ENCODE measurements around the gene ANGEL2.

Gene ANGEL2

DNA sequence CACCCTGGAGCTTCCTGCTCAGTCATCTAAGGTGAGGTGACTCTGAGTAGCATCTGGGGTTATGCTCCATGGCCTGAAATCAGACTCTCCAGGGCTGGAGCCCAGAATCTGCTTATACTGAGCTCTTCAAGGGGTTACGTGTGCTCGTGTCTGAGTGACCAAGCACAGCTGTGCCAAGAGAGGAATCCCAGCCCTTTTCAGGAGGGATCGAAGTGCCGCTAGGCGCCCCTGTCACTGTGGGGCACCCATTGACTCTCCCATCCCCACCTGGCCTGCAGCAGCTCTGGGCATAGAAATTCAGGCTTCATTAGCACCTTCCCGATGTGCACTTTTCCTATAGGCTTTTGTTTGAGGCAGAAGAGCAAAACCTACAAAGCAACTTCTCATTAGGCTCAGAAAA is 51.6 kb downstream of the ANGEL2 start:
- Histone ChIP-seq H3K4me3 (ENCODE audit: low read depth in 1 of 2, low read length in 1 of 2) (no peak overlapping the region), H3K36me3 (no peaks in the 10 kb centered on the region), H3K4me1 (ENCODE audit: control insufficient read depth in 1 of 2, insufficient read depth in 1 of 2, low read depth in 1 of 2, low read length in 1 of 2) (peaks cover 3% of the 10 kb centered on the region in 2 experiments), H3K27me3 (no peaks in the 10 kb centered on the region), H3K9me3 (no peaks in the 10 kb centered on the region), H3K27ac (no peak overlapping the region)
- TF ChIP-seq, protein P1, sequence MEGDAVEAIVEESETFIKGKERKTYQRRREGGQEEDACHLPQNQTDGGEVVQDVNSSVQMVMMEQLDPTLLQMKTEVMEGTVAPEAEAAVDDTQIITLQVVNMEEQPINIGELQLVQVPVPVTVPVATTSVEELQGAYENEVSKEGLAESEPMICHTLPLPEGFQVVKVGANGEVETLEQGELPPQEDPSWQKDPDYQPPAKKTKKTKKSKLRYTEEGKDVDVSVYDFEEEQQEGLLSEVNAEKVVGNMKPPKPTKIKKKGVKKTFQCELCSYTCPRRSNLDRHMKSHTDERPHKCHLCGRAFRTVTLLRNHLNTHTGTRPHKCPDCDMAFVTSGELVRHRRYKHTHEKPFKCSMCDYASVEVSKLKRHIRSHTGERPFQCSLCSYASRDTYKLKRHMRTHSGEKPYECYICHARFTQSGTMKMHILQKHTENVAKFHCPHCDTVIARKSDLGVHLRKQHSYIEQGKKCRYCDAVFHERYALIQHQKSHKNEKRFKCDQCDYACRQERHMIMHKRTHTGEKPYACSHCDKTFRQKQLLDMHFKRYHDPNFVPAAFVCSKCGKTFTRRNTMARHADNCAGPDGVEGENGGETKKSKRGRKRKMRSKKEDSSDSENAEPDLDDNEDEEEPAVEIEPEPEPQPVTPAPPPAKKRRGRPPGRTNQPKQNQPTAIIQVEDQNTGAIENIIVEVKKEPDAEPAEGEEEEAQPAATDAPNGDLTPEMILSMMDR (IDR thresholded peaks at IDR 0.05) = no peak

GRCh38 chr1:212962509-212962908 is 53.2 kb downstream of the ANGEL2 start:
- H3K27me3 ChIP-seq = no peaks in the 10 kb centered on the region

DNA sequence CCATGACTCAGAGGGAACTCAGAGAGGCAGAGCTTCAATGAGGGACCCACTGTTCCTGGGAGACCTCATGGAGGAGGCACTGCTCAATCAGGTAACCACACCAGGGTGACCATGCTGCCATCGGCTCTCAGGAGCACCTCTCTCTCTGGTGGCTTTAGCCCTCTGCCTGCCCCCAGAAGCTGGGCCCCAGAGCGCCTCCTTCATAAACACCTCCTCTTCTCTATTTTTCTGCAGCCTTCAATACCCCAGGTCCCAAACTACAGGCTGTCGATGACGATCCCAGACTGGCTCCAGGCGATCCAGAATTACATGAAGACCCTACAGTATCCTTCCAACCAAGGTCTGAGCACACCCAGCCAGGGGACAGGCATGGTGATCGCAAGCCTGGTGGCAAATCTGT is 54.7 kb downstream of the ANGEL2 start:
- Histone ChIP-seq H3K4me1 (ENCODE audit: control insufficient read depth in 1 of 2, insufficient read depth in 1 of 2, low read depth in 1 of 2, low read length in 1 of 2) (peaks cover 13 to 18% of the 10 kb centered on the region in 2 experiments), H3K36me3 (no peaks in the 10 kb centered on the region), H3K4me3 (ENCODE audit: low read depth in 1 of 2, low read length in 1 of 2) (no peak overlapping the region), H3K27ac (no peak overlapping the region), H3K9me3 (no peaks in the 10 kb centered on the region), H3K27me3 (peaks cover 4% of the 10 kb centered on the region)
- TF ChIP-seq, protein P1 (IDR thresholded peaks at IDR 0.05) = no peak

More at GRCh38 chr1:212962509-212962908, 53.2 kb downstream of the ANGEL2 start:
- peaks cover 9 to 11% of the 10 kb centered on the region in 2 experiments for H3K4me1 ChIP-seq (ENCODE audit: control insufficient read depth in 1 of 2, insufficient read depth in 1 of 2, low read depth in 1 of 2, low read length in 1 of 2)
- no peaks in the 10 kb centered on the region for H3K36me3 ChIP-seq
- H3K27ac ChIP-seq = no peak overlapping the region
- TF ChIP-seq, protein P1 (IDR thresholded peaks at IDR 0.05) = no peak
- no peak overlapping the region for H3K4me3 ChIP-seq (ENCODE audit: low read depth in 1 of 2, low read length in 1 of 2)
- no peaks in the 10 kb centered on the region for H3K9me3 ChIP-seq

GRCh38 chr1:212959266-212960220 is 56.1 kb downstream of the ANGEL2 start:
- Histone ChIP-seq H3K4me3 (ENCODE audit: low read depth in 1 of 2, low read length in 1 of 2) (no peak overlapping the region), H3K4me1 (ENCODE audit: control insufficient read depth in 1 of 2, insufficient read depth in 1 of 2, low read depth in 1 of 2, low read length in 1 of 2) (peaks cover 16 to 21% of the 10 kb centered on the region in 2 experiments), H3K27ac (no peak overlapping the region), H3K27me3 (peaks cover 7% of the 10 kb centered on the region), H3K9me3 (no peaks in the 10 kb centered on the region), H3K36me3 (no peaks in the 10 kb centered on the region)
- TF ChIP-seq, protein P1 (IDR thresholded peaks at IDR 0.05) = no peak

GRCh38 chr1:212958175-212958574 is 57.5 kb downstream of the ANGEL2 start:
- TF ChIP-seq, protein P1 (IDR thresholded peaks at IDR 0.05) = no peak
- Histone ChIP-seq H3K27me3 (peaks cover 15% of the 10 kb centered on the region), H3K27ac (no peak overlapping the region), H3K4me3 (ENCODE audit: low read depth in 1 of 2, low read length in 1 of 2) (no peak overlapping the region), H3K4me1 (ENCODE audit: control insufficient read depth in 1 of 2, insufficient read depth in 1 of 2, low read depth in 1 of 2, low read length in 1 of 2) (peaks cover 16 to 21% of the 10 kb centered on the region in 2 experiments), H3K36me3 (no peaks in the 10 kb centered on the region), H3K9me3 (no peaks in the 10 kb centered on the region)

Data from neutrophil (primary cell).